Trophoblast cell (in vitro differentiated cells and primary cell): Measurements from ENCODE around the gene MTCP1. TPM values are rescaled to one million over a fixed set of nuclear protein-coding genes. Genes with fewer than 3 reads are reported as not detected.

ENCODE experiments used
- DNase-seq, 2 donors: peaks; one replicate each; pipeline ENCODE4 v3.0.0-alpha.2; 2016
- H2AFZ ChIP-seq: 2 replicates; pipeline ENCODE4 v1.6.1; 2013; ENCODE audit warnings: low read length, moderate library complexity, mild to moderate bottlenecking; ENCODE audit not compliant: insufficient read depth, poor library complexity
- H2AK5ac ChIP-seq: 2 replicates; pipeline ENCODE4 v1.6.1; 2013; ENCODE audit warnings: mild to moderate bottlenecking, low read length
- H2BK120ac ChIP-seq: 2 replicates; pipeline ENCODE4 v1.6.1; 2013; ENCODE audit warnings: low read length, mild to moderate bottlenecking, moderate library complexity; ENCODE audit not compliant: insufficient read depth, poor library complexity
- H2BK12ac ChIP-seq: 2 replicates; pipeline ENCODE4 v1.6.1; 2013; ENCODE audit warnings: mild to moderate bottlenecking, low read length, moderate library complexity
- H2BK5ac ChIP-seq: 2 replicates; pipeline ENCODE4 v1.6.1; 2013; ENCODE audit warnings: low read length, low read depth, moderate library complexity, mild to moderate bottlenecking; ENCODE audit not compliant: poor library complexity
- H3K14ac ChIP-seq: 2 replicates; pipeline ENCODE4 v1.6.1; 2013; ENCODE audit warnings: mild to moderate bottlenecking, low read length
- H3K18ac ChIP-seq: 2 replicates; pipeline ENCODE4 v1.6.1; 2013; ENCODE audit warnings: mild to moderate bottlenecking, low read length
- H3K23ac ChIP-seq: 2 replicates; pipeline ENCODE4 v1.6.1; 2013; ENCODE audit warnings: low read length
- H3K27ac ChIP-seq: 2 replicates; pipeline ENCODE4 v1.5.1; 2013; ENCODE audit warnings: low read depth, mild to moderate bottlenecking, inconsistent platforms, low read length, moderate library complexity
- H3K27me3 ChIP-seq: 2 replicates; pipeline ENCODE4 v1.6.1; 2013; ENCODE audit warnings: inconsistent platforms, mild to moderate bottlenecking, low read length, moderate library complexity; ENCODE audit not compliant: insufficient read depth
- H3K36me3 ChIP-seq, 2 experiments: 1 replicate in 1 of 2; 2 replicates in 1 of 2; pipeline ENCODE4 v1.6.1; 2013; ENCODE audit warnings: low read length in 2 of 2, mild to moderate bottlenecking in 2 of 2, moderate library complexity in 1 of 2; ENCODE audit not compliant: insufficient read depth in 2 of 2, control insufficient read depth in 1 of 2
- H3K4ac ChIP-seq: 2 replicates; pipeline ENCODE4 v1.6.1; 2013; ENCODE audit warnings: low read depth, mild to moderate bottlenecking, low read length, moderate library complexity
- H3K4me1 ChIP-seq, 2 experiments: 1 replicate in 1 of 2; 2 replicates in 1 of 2; pipeline ENCODE4 v1.6.1; 2013; ENCODE audit warnings: low read length in 2 of 2, mild to moderate bottlenecking in 2 of 2, moderate library complexity in 1 of 2; ENCODE audit not compliant: insufficient read depth in 2 of 2, control insufficient read depth in 1 of 2
- H3K4me2 ChIP-seq: 2 replicates; pipeline ENCODE4 v1.6.1; 2013; ENCODE audit warnings: inconsistent platforms, mild to moderate bottlenecking, low read length, moderate library complexity
- H3K4me3 ChIP-seq: 2 replicates; pipeline ENCODE4 v1.5.1; 2013; ENCODE audit warnings: mild to moderate bottlenecking, low read depth, low read length, inconsistent platforms
- H3K79me1 ChIP-seq: one replicate; pipeline ENCODE4 v1.6.1; 2013; ENCODE audit warnings: low read length
- H3K79me2 ChIP-seq: 2 replicates; pipeline ENCODE4 v1.6.1; 2013; ENCODE audit warnings: low read length, mild to moderate bottlenecking; ENCODE audit not compliant: control insufficient read depth, insufficient read depth, poor library complexity
- H3K9ac ChIP-seq: 2 replicates; pipeline ENCODE4 v1.6.1; 2013; ENCODE audit warnings: mild to moderate bottlenecking, low read length
- H3K9me3 ChIP-seq: 2 replicates; pipeline ENCODE4 v1.6.1; 2013; ENCODE audit warnings: low read depth, mild to moderate bottlenecking, control low read depth, inconsistent platforms, low read length; ENCODE audit not compliant: insufficient read depth
- H4K12ac ChIP-seq: 2 replicates; pipeline ENCODE4 v1.6.1; 2013; ENCODE audit warnings: low read depth, mild to moderate bottlenecking, low read length, moderate library complexity
- H4K8ac ChIP-seq: 2 replicates; pipeline ENCODE4 v1.6.1; 2013; ENCODE audit warnings: low read depth, mild to moderate bottlenecking, low read length, moderate library complexity
- H4K91ac ChIP-seq: one replicate; pipeline ENCODE4 v1.6.1; 2013; ENCODE audit warnings: low read depth, mild to moderate bottlenecking, low read length, moderate library complexity
- WGBS: extraction: QIAGEN DNeasy Blood & Tissue Kit; methylation state at CpG from one replicate; pipeline ENCODE4 v1.1.7; 2013; ENCODE audit warnings: missing lambda C conversion rate; ENCODE audit not compliant: insufficient read length, insufficient coverage; ENCODE audit errors: extremely low coverage; 5-methylcytosine and 5-hydroxymethylcytosine counted together
- polyA plus RNA-seq: library from polyadenylated mRNA; stranded (reverse); fragments of 200-250 nt; gene quantifications from 2 replicates; pipeline ENCODE4 v1.2.3, GENCODE V29; 2013

The MTCP1 gene
- polyA plus RNA-seq = 21.9 and 23.6 TPM in 2 replicates

GRCh38 chrX:155070975-155071693 is at the start of gene MTCP1, which contains the start of the genes BRCC3 and CMC4:
TSS of gene MTCP1 (minus strand) at chrX:155071136. CDS start at chrX:155066010, 5,126 bp downstream.
TSS of gene BRCC3 (plus strand) at chrX:155071508. CDS start at chrX:155071528, 20 bp downstream.
TSS of gene CMC4 (minus strand) at chrX:155071136. CDS start at chrX:155064023, 7,113 bp downstream.
- H4K8ac ChIP-seq = peak within 1 kb of the TSS; percentile 87
- no peak within 1 kb of the TSS for H3K23ac ChIP-seq
- peaks cover 2% of the 10 kb centered on the region in 2 experiments for H3K36me3 ChIP-seq
- H3K9me3 ChIP-seq = no peaks in the 10 kb centered on the region
- H4K12ac ChIP-seq = peak within 1 kb of the TSS; percentile 80
- peak within 1 kb of the TSS; percentile 89 for H2BK5ac ChIP-seq
- peak within 1 kb of the TSS; percentile 58 for H3K4ac ChIP-seq
- H3K4me3 ChIP-seq = peak within 1 kb of the TSS; percentile 91
- no peak within 1 kb of the TSS for H2AK5ac ChIP-seq
- H3K79me1 ChIP-seq = peaks cover 8% of the 10 kb centered on the region
- H3K9ac ChIP-seq = peak within 1 kb of the TSS; percentile 84
- H2AFZ ChIP-seq = peak within 1 kb of the TSS; percentile 71
- peak within 1 kb of the TSS; percentile 52 for H3K18ac ChIP-seq
- H3K4me1 ChIP-seq = peaks cover 2 to 3% of the 10 kb centered on the region in 2 experiments
- H3K27me3 ChIP-seq = no peaks in the 10 kb centered on the region
- no CpG with 5 or more reads among the region's 81 CpGs for WGBS
- DNase-seq = peak; percentile 72 to 83
- peaks cover 3% of the 10 kb centered on the region for H3K79me2 ChIP-seq
- H3K4me2 ChIP-seq = peak within 1 kb of the TSS; percentile 74
- H2BK12ac ChIP-seq = no peak within 1 kb of the TSS
- peak within 1 kb of the TSS; percentile 11 for H2BK120ac ChIP-seq
- H3K27ac ChIP-seq = peak within 1 kb of the TSS; percentile 76
- H4K91ac ChIP-seq = peak within 1 kb of the TSS; percentile 63
- peak within 1 kb of the TSS; percentile 40 for H3K14ac ChIP-seq

- no peak overlapping the region for H2BK120ac ChIP-seq
- H3K4me3 ChIP-seq = no peak overlapping the region
- peaks cover 0 to 4% of the 10 kb centered on the region in 2 experiments for H3K36me3 ChIP-seq
- H2BK12ac ChIP-seq = no peak overlapping the region
- no peak overlapping the region for H3K27ac ChIP-seq
- no peaks in the 10 kb centered on the region for H3K79me2 ChIP-seq
- H3K18ac ChIP-seq = no peak overlapping the region
- H3K4me2 ChIP-seq = no peak overlapping the region
- no peak overlapping the region for H2AFZ ChIP-seq
- no peaks in the 10 kb centered on the region for H3K4me1 ChIP-seq
- no peak overlapping the region for H4K12ac ChIP-seq
- no peak overlapping the region for H3K9ac ChIP-seq
- H3K4ac ChIP-seq = no peak overlapping the region
- H2BK5ac ChIP-seq = no peak overlapping the region
- no peaks in the 10 kb centered on the region for H3K79me1 ChIP-seq
- no peaks in the 10 kb centered on the region for H3K9me3 ChIP-seq
- no peak overlapping the region for H2AK5ac ChIP-seq
- no peak for DNase-seq
- H3K27me3 ChIP-seq = no peaks in the 10 kb centered on the region
- H4K8ac ChIP-seq = no peak overlapping the region
- no peak overlapping the region for H3K14ac ChIP-seq
- no CpG with 5 or more reads among the region's 1 CpG for WGBS
- H4K91ac ChIP-seq = no peak overlapping the region
- H3K23ac ChIP-seq = no peak overlapping the region
Measured at GRCh38 chrX:155115174-155115819, 44.4 kb upstream of the MTCP1 start.

- Histone ChIP-seq H4K91ac (no peak overlapping the region), H4K12ac (no peak overlapping the region), H2BK12ac (no peak overlapping the region), H2BK120ac (no peak overlapping the region), H3K27me3 (no peaks in the 10 kb centered on the region), H3K14ac (no peak overlapping the region), H3K27ac (no peak overlapping the region), H3K18ac (no peak overlapping the region), H3K79me1 (no peaks in the 10 kb centered on the region), H3K79me2 (no peaks in the 10 kb centered on the region), H2AFZ (no peak overlapping the region), H3K9ac (no peak overlapping the region), H2BK5ac (no peak overlapping the region), H3K36me3 (peaks cover 0 to 1% of the 10 kb centered on the region in 2 experiments), H3K23ac (no peak overlapping the region), H3K4me2 (no peak overlapping the region), H3K9me3 (no peaks in the 10 kb centered on the region), H3K4me1 (no peaks in the 10 kb centered on the region), H2AK5ac (no peak overlapping the region), H3K4me3 (no peak overlapping the region), H3K4ac (no peak overlapping the region), H4K8ac (no peak overlapping the region)
- DNase-seq = no peak
- no CpG with 5 or more reads among the region's 4 CpGs for WGBS
Measured at GRCh38 chrX:155113097-155113496, 42.2 kb upstream of the MTCP1 start.

- H3K14ac ChIP-seq = no peak overlapping the region
- no peak overlapping the region for H2BK5ac ChIP-seq
- H3K9ac ChIP-seq = no peak overlapping the region
- H3K18ac ChIP-seq = no peak overlapping the region
- H3K4me3 ChIP-seq = no peak overlapping the region
- H3K79me2 ChIP-seq = no peaks in the 10 kb centered on the region
- no peak overlapping the region for H2BK12ac ChIP-seq
- no peak overlapping the region for H4K8ac ChIP-seq
- no peak overlapping the region for H3K27ac ChIP-seq
- H3K4ac ChIP-seq = no peak overlapping the region
- no peaks in the 10 kb centered on the region for H3K27me3 ChIP-seq
- H2AK5ac ChIP-seq = no peak overlapping the region
- no peak overlapping the region for H4K91ac ChIP-seq
- no CpG with 5 or more reads among the region's 3 CpGs for WGBS
- no peak overlapping the region for H2AFZ ChIP-seq
- no peaks in the 10 kb centered on the region for H3K9me3 ChIP-seq
- H4K12ac ChIP-seq = no peak overlapping the region
- no peak overlapping the region for H3K4me2 ChIP-seq
- no peaks in the 10 kb centered on the region for H3K79me1 ChIP-seq
- H2BK120ac ChIP-seq = no peak overlapping the region
- no peak overlapping the region for H3K23ac ChIP-seq
- H3K4me1 ChIP-seq = no peaks in the 10 kb centered on the region
- peaks cover 0 to 1% of the 10 kb centered on the region in 2 experiments for H3K36me3 ChIP-seq
- no peak for DNase-seq
Measured at GRCh38 chrX:155112171-155112570, 41.2 kb upstream of the MTCP1 start.
